Adrenal gland (tissue), 12 donors: ENCODE measurements around the gene CCSER1. TPM values are rescaled to one million over a fixed set of nuclear protein-coding genes. Genes with fewer than 3 reads are reported as not detected.

ENCODE experiments used
- DNase-seq, 7 donors: peaks; one replicate each; pipeline ENCODE4 v3.0.0-alpha.2; 2019 to 2020
- H3K27ac ChIP-seq, 5 donors: fragments of 200-600 bp; sonication (generic) in 4 of 5; 1 replicate in 3 of 5; 2 replicates in 2 of 5; pipeline versions ENCODE4 v1.5.1 to v1.8.0; 2016 to 2020; ENCODE audit warnings: mild to moderate bottlenecking in 1 of 5
- H3K27me3 ChIP-seq: fragments of 200-600 bp; 2 replicates; pipeline ENCODE4 v1.8.0; 2021
- H3K36me3 ChIP-seq, 2 donors: fragments of 200-600 bp; replicated peaks in 1 of 2; 1 replicate in 1 of 2; 2 replicates in 1 of 2; pipeline versions ENCODE4 v1.5.1 to v1.8.0; 2018 to 2022
- H3K4me1 ChIP-seq, 2 donors: fragments of 200-600 bp; replicated peaks in 1 of 2; 1 replicate in 1 of 2; 2 replicates in 1 of 2; pipeline versions ENCODE4 v1.5.1 to v1.8.0; 2018 to 2021
- H3K4me3 ChIP-seq, 4 donors: fragments of 200-600 bp; sonication (generic) in 3 of 4; one replicate each; pipeline ENCODE4 v1.5.1; 2016 to 2018
- H3K9me3 ChIP-seq, 3 donors: fragments of 200-600 bp; sonication (generic) in 1 of 3; replicated peaks in 1 of 3; 1 replicate in 2 of 3; 2 replicates in 1 of 3; pipeline versions ENCODE4 v1.5.1 to v1.8.0; 2016 to 2021
- CTCF ChIP-seq, 6 experiments: fragments of 450-650 bp in 4 of 6; fragments of 200-600 bp in 2 of 6; sonication (generic) in 1 of 6; IDR thresholded peaks; 1 replicate in 5 of 6; 2 replicates in 1 of 6; pipeline versions ENCODE4 v1.5.1 to v1.8.0; 2016 to 2021; ENCODE audit warnings: antibody characterized with exemption in 6 of 6, mild to moderate bottlenecking in 2 of 6, moderate library complexity in 1 of 6
- POLR2A ChIP-seq, 2 donors: fragments of 450-650 bp; IDR thresholded peaks; one replicate each; pipeline ENCODE4 v1.6.1; 2017; ENCODE audit warnings: antibody characterized with exemption in 2 of 2, mild to moderate bottlenecking in 2 of 2, moderate library complexity in 1 of 2
- WGBS, 4 donors: extraction: QIAGEN DNeasy Blood & Tissue Kit in 2 of 4; methylation state at CpG; one replicate each; pipeline versions ENCODE4 v1.1.5 to v1.1.7; 2013 to 2017; 5-methylcytosine and 5-hydroxymethylcytosine counted together
- intact Hi-C, 2 donors: fragments of 100-400 bp; cut with DNase I; formaldehyde crosslinking; loops; one replicate each; pipeline versions ENCODE4 v1.14.1 to v1.15.0; 2022 to 2023
- polyA plus RNA-seq, 3 donors: library from polyadenylated mRNA; stranded (reverse); fragments of 200-250 nt in 2 of 3; fragments of 350-450 nt in 1 of 3; fragmentation: Illumina TruSeq in 1 of 3; extraction: RNeasy Lipid Tissue Mini Kit (QIAGEN cat#74804) in 1 of 3; gene quantifications; one replicate each; pipeline ENCODE4 v1.2.3, GENCODE V29; 2013 to 2014
- total RNA-seq, 9 donors: library from RNA; depleted of rRNA in 4 of 9; stranded (reverse); fragments of >200 nt in 4 of 9; fragments of 120-200 nt in 1 of 9; fragmentation: NEBNext Ultra II Directional in 1 of 9; extraction: Animal tissue kit (Norgen Biotek cat#: 25700) in 1 of 9; gene quantifications; one replicate each; pipeline versions ENCODE4 v1.1.0 to v1.2.4, GENCODE V29; 2013 to 2023
- donor health status: healthy with polysubstance abuse.
- donor health status: Bipolar disorder and iron deficiency.
- donor health status: DM: yes; HTN: yes; CAD: no.
- donor health status: DM: no; HTN: no; CAD: no.
- donor health status: DM: no; HTN: no; CAD: no.
- donor health status: DM: yes; HTN: yes; CAD: no.

CCSER1 gene
- total and polyA plus RNA-seq, 12 donors = 0.14 to 11.7 (median 2.3) TPM; not detected in 1

GRCh38 chr4:90857081-90857820 lies 730.1 kb downstream of the CCSER1 start:
- Histone ChIP-seq H3K4me1 (no peaks in the 10 kb centered on the region), H3K27me3 (no peaks in the 10 kb centered on the region)

GRCh38 chr4:90875791-90876190 lies 748.6 kb downstream of the CCSER1 start:
- H3K4me1 ChIP-seq = no peaks in the 10 kb centered on the region
- DNase-seq = no peak
- 79 to 91% (median 85%) methylated on average over 2 of the region's 2 CpGs for WGBS, 4 donors
- intact Hi-C loops = no loop called here
- H3K36me3 ChIP-seq = no peaks in the 10 kb centered on the region
- H3K9me3 ChIP-seq = no peaks in the 10 kb centered on the region
- TF ChIP-seq POLR2A (IDR thresholded peaks at IDR 0.05) (no peak), CTCF (IDR thresholded peaks at IDR 0.05) (no peak)
- no peaks in the 10 kb centered on the region for H3K27me3 ChIP-seq
- H3K4me3 ChIP-seq = no peak overlapping the region
- no peak overlapping the region for H3K27ac ChIP-seq

More at GRCh38 chr4:90857081-90857820, 730.1 kb downstream of the CCSER1 start:
- Histone ChIP-seq H3K4me3 (no peak overlapping the region), H3K36me3 (no peaks in the 10 kb centered on the region), H3K9me3 (no peaks in the 10 kb centered on the region), H3K27ac (no peak overlapping the region)
- WGBS, 4 donors = 70 to 91% (median 81%) methylated on average over 2 of the region's 2 CpGs
- DNase-seq = no peak
- TF ChIP-seq POLR2A (IDR thresholded peaks at IDR 0.05) = no peak
- TF ChIP-seq CTCF (IDR thresholded peaks at IDR 0.05) = no peak
- intact Hi-C loops = no loop called here

DNA sequence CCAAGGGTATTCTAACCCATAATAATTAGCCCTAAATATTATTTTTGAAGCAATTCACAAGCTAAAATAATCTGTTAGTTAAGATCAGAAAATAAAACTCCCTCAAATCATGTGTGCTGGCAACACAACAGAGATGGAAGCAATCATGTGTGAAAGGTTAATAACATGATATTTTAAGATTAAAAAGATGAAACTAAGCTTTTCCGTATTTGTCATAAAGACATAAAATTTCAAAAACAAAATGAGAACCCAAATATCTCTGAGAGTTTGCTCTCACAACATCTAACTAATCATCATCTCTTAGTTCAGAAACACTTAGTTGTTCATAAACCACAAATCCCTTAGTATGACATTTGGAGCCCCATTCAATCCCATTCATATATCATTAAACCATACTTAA lies 749.1 kb downstream of the CCSER1 start:
- DNase-seq = no peak
- TF ChIP-seq CTCF (IDR thresholded peaks at IDR 0.05) (no peak), POLR2A (IDR thresholded peaks at IDR 0.05) (no peak)
- Histone ChIP-seq H3K4me3 (no peak overlapping the region), H3K4me1 (no peaks in the 10 kb centered on the region), H3K36me3 (no peaks in the 10 kb centered on the region), H3K27ac (no peak overlapping the region), H3K9me3 (no peaks in the 10 kb centered on the region), H3K27me3 (no peaks in the 10 kb centered on the region)
- WGBS, 4 donors = 70 to 87% (median 75%) methylated on average over 1 of the region's 1 CpG
- intact Hi-C loops = no loop called here

DNA sequence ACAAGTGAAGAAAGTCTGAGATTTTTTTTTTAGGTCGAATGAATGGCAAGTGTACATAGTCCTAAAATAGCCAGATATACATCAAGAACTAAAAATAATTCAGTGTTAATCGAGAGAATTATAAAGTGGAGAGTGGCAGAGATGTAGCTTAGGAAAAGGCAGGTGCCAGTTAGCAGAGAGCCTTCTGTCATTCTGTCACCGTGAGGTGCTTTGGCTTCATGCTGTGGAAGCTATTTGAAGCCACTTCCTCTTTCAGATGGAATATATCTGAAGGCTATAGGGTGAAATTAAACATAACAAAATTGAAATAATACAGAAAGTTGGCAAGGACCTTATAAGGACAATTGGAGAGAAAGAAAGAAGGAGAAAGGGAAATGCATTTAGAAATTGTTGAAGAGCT lies 756.3 kb downstream of the CCSER1 start:
- WGBS, 4 donors = 59 to 76% (median 68%) methylated on average over 3 of the region's 3 CpGs
- no peaks in the 10 kb centered on the region for H3K36me3 ChIP-seq

More for the DNA sequence above, 756.3 kb downstream of the CCSER1 start:
- Histone ChIP-seq H3K4me3 (no peak overlapping the region), H3K27me3 (no peaks in the 10 kb centered on the region), H3K4me1 (no peaks in the 10 kb centered on the region), H3K27ac (no peak overlapping the region), H3K9me3 (no peaks in the 10 kb centered on the region)
- no peak for DNase-seq
- intact Hi-C loops = no loop called here
- TF ChIP-seq POLR2A (IDR thresholded peaks at IDR 0.05) (no peak), CTCF (IDR thresholded peaks at IDR 0.05) (no peak)
